NCI-H1417 treated with DMSO at 0.1 percent for 48 hours (cell line): ENCODE results near the gene ATP9B.

Experiments
- DNase-seq: peaks from one replicate; lab custom pipeline; 2025; lab: John Stamatoyannopoulos, UW

ATP9B gene, protein sequence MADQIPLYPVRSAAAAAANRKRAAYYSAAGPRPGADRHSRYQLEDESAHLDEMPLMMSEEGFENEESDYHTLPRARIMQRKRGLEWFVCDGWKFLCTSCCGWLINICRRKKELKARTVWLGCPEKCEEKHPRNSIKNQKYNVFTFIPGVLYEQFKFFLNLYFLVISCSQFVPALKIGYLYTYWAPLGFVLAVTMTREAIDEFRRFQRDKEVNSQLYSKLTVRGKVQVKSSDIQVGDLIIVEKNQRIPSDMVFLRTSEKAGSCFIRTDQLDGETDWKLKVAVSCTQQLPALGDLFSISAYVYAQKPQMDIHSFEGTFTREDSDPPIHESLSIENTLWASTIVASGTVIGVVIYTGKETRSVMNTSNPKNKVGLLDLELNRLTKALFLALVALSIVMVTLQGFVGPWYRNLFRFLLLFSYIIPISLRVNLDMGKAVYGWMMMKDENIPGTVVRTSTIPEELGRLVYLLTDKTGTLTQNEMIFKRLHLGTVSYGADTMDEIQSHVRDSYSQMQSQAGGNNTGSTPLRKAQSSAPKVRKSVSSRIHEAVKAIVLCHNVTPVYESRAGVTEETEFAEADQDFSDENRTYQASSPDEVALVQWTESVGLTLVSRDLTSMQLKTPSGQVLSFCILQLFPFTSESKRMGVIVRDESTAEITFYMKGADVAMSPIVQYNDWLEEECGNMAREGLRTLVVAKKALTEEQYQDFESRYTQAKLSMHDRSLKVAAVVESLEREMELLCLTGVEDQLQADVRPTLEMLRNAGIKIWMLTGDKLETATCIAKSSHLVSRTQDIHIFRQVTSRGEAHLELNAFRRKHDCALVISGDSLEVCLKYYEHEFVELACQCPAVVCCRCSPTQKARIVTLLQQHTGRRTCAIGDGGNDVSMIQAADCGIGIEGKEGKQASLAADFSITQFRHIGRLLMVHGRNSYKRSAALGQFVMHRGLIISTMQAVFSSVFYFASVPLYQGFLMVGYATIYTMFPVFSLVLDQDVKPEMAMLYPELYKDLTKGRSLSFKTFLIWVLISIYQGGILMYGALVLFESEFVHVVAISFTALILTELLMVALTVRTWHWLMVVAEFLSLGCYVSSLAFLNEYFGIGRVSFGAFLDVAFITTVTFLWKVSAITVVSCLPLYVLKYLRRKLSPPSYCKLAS

GRCh38 chr18:79068937-79069716, at the start of gene ATP9B:
ATP9B (plus strand) TSS chr18:79069394; CDS start chr18:79069411, 17 bp downstream.
- DNase-seq = peak; percentile 76

- no peak for DNase-seq
These were observed 49.3 kb upstream of the ATP9B start for GRCh38 chr18:79019881-79020280.

GRCh38 chr18:79022603-79023002, 46.6 kb upstream of the ATP9B start:
- DNase-seq = no peak

- no peak for DNase-seq
These were observed 42.7 kb upstream of the ATP9B start for GRCh38 chr18:79026491-79026890.

GRCh38 chr18:79030680-79031079, 38.5 kb upstream of the ATP9B start:
- DNase-seq = no peak

- DNase-seq = no peak
These were observed 26.9 kb upstream of the ATP9B start for GRCh38 chr18:79042276-79042675.

DNA sequence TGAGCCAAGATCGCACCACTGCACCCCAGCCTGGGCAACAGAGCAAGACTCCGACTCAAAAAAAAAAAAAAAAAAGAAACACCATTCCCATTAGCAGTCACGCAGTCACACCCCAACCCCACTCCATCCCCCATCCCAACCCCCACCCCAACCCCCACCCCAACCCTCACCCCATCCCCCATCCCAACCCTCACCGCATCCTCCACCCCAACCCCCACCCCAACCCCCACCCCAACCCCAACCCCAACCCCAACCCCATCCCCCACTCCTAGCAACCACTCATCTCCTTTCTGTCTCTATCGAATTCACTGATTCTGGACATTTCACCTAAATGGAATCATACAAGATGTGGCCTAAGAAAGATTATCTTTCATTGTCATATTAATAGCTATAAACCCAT, 25.9 kb upstream of the ATP9B start:
- DNase-seq = no peak

DNA sequence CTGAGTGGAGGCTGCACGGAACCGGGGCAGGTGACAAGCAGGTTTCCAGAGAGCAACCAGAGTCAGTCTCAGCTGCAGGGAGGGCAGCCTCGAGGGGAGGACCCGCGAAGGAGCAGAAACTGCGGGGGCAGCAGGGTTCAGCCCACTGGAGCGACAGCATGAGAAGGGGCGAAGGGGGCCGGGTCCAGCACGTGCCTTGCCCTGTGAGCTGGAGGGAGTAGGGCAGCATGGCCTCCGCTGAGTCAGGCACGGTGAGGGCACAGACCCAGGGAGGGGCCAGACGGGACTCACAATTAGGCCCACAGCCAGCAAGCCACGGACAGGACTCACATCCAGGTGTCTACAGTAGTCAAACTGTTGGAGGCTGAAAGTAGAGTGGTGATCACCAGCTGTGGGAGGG, 22.7 kb upstream of the ATP9B start:
- DNase-seq = no peak

DNA sequence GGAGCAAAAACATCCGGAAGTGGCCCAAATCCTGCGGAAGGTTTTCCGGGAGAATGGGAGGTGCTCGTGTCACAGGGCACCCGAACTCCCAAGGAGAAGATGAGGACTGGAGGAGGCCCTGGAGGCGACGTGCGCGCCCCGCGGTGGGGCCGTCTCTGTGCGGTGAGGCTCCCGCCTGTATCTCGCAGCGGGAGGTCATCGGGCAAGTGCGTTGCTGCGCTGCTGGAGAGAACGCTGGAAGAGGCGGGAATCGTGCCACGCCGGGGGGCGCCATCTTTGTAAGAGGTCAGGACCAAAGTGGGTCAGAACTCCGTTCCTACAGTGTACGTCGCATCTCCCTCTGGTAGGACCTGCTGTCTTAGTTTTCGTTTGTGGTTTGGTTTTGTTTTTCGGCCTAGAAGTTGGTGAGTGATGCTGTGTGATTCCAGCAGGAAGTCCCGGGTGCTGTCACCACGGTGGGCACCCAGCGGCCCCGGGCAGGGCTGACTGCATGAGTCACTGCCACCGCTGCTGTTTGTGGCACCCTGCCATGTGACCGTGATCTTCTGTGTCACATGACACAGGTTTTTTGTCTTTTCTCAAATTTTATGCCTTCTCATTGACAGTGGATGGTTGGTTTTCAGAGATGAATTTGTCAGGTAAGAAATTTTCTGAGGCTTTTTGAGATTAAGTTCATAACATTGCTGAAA, 21.5 kb upstream of the ATP9B start:
- no peak for DNase-seq

- DNase-seq = no peak
These were observed 21.0 kb upstream of the ATP9B start for GRCh38 chr18:79048245-79048632.

GRCh38 chr18:79049506-79049905, 19.7 kb upstream of the ATP9B start:
- no peak for DNase-seq

DNA sequence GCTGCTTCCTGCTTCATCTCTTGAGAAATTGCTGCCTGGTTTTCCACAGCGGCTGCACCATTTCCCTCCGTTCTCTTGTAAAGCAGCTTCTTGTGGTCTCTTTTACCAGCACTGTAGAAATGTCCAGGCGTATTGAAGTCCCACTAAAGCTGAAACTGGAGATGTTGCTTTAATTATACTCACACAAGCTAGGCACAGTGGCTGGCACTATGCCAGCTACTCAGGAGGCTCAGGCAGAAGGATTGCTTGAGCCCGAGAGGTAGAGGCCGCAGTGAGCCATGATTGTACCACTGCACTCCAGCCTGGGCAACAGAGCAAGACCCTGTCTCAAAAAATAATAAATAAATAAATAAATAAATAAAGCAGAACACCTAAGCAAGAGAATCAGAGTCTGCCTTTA, 19.2 kb upstream of the ATP9B start:
- no peak for DNase-seq

GRCh38 chr18:79056827-79057367, 12.3 kb upstream of the ATP9B start:
- DNase-seq = no peak

DNA sequence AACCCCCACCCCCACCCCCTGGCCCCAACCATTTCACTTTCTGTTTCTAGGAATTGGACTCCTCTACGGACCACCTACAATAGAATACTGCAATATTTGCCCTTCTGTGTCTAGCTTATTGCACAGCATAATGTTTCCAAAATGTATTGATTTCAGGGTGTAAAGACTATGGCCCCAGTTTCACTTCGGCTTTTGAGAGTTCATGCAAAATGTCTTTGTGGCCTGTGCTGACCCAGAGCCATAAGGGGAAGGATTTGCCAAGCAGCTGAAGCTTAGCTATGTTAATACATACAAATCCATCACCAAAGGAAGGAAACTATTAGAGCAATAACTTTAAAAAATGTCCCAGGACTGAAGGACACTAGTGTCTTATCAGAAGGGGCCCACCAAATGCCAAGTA, 11.2 kb upstream of the ATP9B start:
- DNase-seq = no peak

- no peak for DNase-seq
These were observed 6.4 kb upstream of the ATP9B start for GRCh38 chr18:79062806-79063205.

- DNase-seq = peak; percentile 61
These were observed 5.0 kb upstream of the ATP9B start for GRCh38 chr18:79064228-79064627.

DNA sequence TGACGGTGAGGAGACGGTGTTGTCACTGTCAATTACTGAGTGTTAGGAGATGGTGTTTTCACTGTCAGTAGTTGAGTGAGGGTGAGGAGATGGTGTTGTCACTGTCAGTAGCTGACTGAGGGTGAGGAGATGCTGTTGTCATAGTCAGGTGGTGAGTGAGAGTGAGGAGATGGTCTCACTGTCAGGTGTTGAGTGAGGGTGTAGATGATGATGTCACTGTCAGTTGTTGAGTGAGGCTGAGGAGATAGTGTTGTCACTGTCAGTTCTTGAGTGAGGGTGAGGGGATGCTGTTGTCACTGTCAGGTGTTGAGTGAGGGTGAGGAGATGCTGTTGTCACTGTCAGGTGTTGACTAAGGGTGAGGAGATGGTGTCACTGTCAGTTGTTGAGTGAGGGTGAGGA, 3.4 kb upstream of the ATP9B start:
- DNase-seq = no peak

DNA sequence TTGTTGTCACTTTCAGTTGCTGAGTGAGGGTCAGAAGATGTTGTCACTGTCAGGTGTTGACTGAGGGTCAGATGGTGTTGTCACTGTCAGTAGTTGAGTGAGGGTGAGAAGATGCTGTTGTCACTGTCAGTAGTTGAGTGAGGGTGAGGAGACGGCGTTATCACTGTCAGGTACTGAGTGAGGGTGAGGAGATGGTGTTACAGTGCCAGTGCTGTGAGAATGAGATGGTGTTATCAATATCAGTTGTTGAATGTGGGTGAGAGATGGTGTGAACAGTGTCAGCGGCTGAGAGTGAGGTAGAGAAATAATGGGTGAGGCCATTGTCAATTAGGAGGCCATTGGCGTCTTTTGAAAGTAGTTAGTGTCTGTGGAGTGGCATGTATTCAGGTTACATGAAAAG, 1.6 kb upstream of the ATP9B start:
- DNase-seq = no peak

- no peak for DNase-seq
These were observed 755 bp upstream of the ATP9B start for GRCh38 chr18:79068341-79068936.

GRCh38 chr18:79069717-79070151, 540 bp downstream of the ATP9B start:
- peak; percentile 27 for DNase-seq
